ENCODE measurements around the gene PARL.

The PARL gene, protein sequence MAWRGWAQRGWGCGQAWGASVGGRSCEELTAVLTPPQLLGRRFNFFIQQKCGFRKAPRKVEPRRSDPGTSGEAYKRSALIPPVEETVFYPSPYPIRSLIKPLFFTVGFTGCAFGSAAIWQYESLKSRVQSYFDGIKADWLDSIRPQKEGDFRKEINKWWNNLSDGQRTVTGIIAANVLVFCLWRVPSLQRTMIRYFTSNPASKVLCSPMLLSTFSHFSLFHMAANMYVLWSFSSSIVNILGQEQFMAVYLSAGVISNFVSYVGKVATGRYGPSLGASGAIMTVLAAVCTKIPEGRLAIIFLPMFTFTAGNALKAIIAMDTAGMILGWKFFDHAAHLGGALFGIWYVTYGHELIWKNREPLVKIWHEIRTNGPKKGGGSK

GRCh38 chr3:183884427-183885296 lies at the start of gene PARL:
Gene PARL, minus strand, starts transcription at chr3:183884880. Its CDS starts 34 bp downstream, at chr3:183884846.
- peak; percentile 94 for DNase-seq

GRCh38 chr3:183933160-183933559 lies 48.5 kb upstream of the PARL start:
- DNase-seq, result no peak

DNA sequence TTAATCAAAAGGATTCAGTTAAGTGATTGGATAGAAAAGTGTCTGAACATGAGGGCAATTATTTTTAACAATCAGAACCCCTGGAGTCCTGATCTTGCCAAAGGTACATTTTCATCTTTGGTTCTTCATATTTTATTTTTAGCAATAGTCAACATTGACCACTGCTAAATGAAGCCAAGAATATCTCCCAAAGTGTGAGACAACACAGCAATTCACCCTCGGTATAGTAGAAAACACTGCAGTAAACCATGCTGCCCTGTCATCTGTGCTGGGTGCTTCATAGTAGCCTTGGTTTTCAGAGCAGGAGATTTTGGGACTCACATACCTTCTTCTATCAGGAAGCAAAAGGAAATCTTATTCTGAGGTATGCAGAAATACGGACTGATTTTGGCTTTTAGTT lies 47.2 kb upstream of the PARL start:
- no peak for DNase-seq

- no peak for DNase-seq
Measured at GRCh38 chr3:183930086-183930485, 45.4 kb upstream of the PARL start.

- DNase-seq, result no peak
Measured at GRCh38 chr3:183927059-183927458, 42.4 kb upstream of the PARL start.

DNA sequence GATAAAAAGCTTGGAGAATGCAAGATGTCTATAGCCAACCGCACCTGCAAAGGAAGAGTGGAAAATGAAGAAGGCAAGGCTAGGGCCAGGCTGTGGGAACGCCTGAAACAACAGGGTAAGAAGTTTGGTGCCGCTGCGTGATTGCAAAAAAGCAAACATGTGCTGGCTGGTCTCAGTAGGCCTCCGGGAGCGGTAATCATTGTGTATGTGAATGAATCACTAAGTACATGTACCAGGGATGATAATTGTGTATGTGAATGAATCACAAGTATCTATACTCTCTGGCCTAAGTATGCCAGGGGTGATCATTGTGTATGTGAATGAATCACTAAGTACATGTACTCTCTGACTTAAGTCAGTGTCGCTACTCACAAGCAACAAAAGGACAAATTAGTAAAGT lies 40.3 kb upstream of the PARL start:
- DNase-seq, result no peak

DNA sequence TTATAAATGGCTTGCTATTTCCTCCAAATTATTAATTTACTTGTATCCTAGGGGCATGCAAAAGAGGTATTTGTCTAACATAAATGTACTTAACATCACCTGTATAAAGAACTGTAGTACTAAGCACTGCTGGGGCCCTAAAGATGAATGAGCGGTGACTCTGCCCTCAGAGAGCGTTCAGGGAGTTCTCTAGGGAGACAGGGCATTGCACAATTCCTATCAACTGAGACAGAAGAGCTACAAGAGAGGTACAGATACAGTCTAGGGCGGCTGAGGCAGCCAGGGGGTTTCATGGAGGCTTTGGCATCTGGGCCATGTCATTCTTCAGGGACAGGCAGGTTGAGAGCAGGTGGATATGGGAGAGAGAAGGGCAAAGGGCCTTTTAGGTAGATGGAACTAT lies 39.9 kb upstream of the PARL start:
- no peak for DNase-seq

- DNase-seq, result no peak
Measured at GRCh38 chr3:183922421-183922820, 37.7 kb upstream of the PARL start.

GRCh38 chr3:183921096-183921495 lies 36.4 kb upstream of the PARL start:
- no peak for DNase-seq

DNA sequence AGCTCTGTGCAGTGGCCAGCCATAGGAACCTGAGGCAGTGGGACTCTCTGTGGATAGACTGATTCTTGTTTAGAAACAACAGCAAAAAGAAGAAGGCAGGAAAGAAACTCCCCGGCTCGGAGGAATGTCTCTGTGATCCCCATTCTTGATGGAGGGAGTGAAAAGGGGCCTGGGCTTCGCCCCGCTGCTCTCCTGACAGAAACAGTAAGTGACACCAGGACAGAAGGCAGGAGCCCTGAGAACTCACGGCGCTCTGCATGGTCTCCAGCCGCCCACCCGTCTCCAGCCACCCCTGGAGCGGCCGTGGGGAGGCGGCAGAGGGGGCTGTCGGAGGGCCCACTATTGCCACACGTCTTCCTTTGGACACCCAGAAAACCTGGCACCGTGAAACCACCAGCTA lies 35.7 kb upstream of the PARL start:
- no peak for DNase-seq

DNA sequence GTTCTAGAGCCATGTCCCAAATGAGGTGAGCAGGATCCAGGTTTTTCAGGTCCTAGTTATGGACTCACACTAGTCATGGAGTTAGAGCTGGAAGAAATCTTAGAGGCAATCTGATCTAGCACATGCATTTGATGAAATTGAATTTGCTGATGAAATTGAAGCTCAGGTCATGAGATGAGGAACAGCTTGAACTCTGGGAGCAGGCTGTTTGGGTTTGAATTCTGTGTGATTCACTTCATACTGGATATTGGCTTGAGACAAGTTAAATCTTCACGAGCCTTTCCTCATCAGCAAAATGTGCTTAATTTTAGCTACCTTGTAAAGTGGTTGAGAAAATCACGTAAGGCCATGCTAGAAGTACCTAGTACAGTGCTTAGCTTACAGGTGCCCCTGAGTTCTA lies 33.5 kb upstream of the PARL start:
- no peak for DNase-seq

DNA sequence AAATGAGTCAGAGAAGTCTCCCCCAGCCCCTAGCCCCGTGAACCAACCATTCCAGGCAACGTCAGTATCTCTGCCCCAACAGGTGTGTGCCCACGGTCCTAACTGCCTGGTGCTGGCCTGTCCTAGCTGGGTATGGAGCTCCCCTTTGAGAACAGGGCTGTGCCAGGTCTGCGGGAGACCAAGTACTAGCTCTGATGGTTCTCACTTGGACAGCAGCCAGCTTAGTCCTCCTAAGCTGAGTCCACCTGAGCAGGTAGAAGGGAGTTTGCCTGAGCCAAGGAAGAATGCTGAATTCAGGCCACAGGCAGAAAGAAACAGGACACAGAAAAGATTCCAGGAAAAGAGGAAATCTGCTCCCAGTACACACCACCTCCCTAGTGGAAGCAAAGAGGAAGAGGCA lies 33.1 kb upstream of the PARL start:
- no peak for DNase-seq

GRCh38 chr3:183914856-183915255 lies 30.2 kb upstream of the PARL start:
- no peak for DNase-seq

DNA sequence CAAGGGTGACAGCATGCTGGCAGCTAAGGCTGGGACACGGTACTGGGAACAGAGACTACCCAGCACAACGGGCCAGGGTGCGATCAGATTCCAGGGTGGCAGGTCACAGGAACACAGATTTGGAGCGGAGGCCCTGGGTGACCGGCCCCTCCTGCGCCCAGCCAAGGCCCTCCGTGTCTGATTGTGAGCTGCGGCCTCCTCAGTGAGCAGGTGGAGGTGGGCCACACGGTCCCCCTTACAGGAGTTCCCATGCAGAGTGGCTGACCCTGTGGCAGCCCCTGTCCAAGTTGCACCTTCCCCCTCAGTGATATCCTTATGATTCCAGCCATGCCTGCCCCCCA lies 28.9 kb upstream of the PARL start:
- DNase-seq, result no peak

- DNase-seq, result no peak
Measured at GRCh38 chr3:183912895-183913579, 28.4 kb upstream of the PARL start.

DNA sequence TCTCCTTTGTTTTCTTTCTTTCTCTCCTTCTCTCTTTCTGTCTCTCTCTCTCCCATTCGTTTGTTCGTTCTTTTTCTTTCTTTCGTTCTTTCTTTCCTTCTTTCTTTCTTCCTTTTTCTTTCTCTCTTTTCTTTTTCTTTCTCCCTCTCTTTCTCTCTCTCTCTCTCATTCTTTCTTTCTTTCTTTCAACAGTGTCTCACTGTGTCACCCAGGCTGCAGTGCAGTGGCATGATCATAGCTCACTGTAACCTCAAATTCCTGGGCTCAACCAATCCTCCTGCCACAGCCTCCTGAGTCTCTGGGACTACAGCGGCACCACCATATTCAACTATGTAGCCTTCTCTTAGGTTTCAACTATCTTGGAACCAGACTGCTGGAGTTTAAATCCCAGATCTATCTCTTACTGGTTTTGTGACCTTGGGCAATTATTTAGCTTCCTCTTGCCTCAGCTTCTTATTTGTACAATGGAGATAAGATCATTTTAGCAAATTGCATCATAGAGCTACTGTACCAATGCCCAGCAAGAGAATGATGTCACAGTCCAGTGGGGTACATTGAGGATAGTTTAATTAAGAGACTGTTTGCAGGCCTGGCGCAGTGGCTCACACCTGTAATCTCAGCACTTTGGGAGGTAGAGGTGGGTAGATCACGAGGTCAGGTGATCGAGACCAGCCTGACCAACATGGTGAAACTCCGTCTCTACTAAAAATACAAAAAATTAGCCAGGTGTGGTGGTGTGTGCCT lies 27.3 kb upstream of the PARL start:
- no peak for DNase-seq

GRCh38 chr3:183911087-183911486 lies 26.4 kb upstream of the PARL start:
- no peak for DNase-seq

- no peak for DNase-seq
Measured at GRCh38 chr3:183909030-183909600, 24.4 kb upstream of the PARL start.

DNA sequence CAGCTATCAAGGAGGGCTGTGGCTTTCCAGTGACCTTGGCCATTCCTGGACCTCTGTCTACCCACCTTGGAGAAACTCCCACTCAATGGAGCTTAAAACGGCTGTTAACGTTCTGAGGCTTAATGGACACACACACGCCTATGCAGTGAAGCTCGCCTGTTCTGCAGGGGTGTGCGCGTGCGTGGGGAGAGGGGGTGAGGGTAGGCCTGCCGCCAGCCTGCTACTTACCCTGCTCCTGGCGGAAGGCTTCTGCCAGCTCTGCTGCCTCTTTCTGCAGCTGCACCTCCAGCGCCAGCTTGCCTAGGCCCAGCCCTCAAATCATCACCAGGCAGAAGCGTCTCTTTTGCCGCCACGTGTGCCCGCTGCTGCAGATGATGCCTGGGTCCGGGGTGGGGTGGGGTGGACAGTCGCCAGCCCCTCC lies 23.2 kb upstream of the PARL start:
- DNase-seq, result no peak

- DNase-seq, result no peak
Measured at GRCh38 chr3:183907176-183907575, 22.5 kb upstream of the PARL start.

GRCh38 chr3:183906234-183906921 lies 21.7 kb upstream of the PARL start:
- DNase-seq, result no peak
